ENCODE measurements around the gene DNAI1. TPM values are rescaled to one million over a fixed set of nuclear protein-coding genes. Genes with fewer than 3 reads are reported as not detected.

DNAI1 gene
- total RNA-seq, 1 experiment from 2014 or later: 1.1 TPM

GRCh38 chr9:34524349-34524748 is 65.7 kb downstream of the DNAI1 start:
- Histone ChIP-seq H3K4me2 (ENCODE audit: low read length) (no peak overlapping the region), H3K27ac (ENCODE audit: low read depth, low read length) (no peak overlapping the region), H3K79me2 (ENCODE audit: insufficient read depth, low read length) (no peaks in the 10 kb centered on the region), H3K9me2 (ENCODE audit: insufficient read depth) (no peaks in the 10 kb centered on the region), H4K20me1 (ENCODE audit: insufficient read depth) (no peaks in the 10 kb centered on the region), H3K27me3 (ENCODE audit: insufficient read depth, low read length) (peaks cover 10% of the 10 kb centered on the region; the same call in 1 of the 2 replicates), H3K4me1 (ENCODE audit: control insufficient read depth in 1 of 2, insufficient read depth in 2 of 2, low read length in 2 of 2) (peaks cover 8 to 17% of the 10 kb centered on the region in 2 experiments; a peak in 3 of 4 replicates), H3K36me3 (ENCODE audit: control insufficient read depth in 1 of 2, insufficient read depth in 2 of 2, low read length in 2 of 2) (no peaks in the 10 kb centered on the region), H3K4me3 (replicated peaks in 1 of 2; ENCODE audit: low read depth in 1 of 2, low read length in 2 of 2) (no peak overlapping the region), H3K9ac (ENCODE audit: low read length) (no peak overlapping the region), H2AFZ (ENCODE audit: low read depth, low read length, poor library complexity, severe bottlenecking) (no peak overlapping the region), H3K9me3 (ENCODE audit: control insufficient read depth in 1 of 2, insufficient read depth in 1 of 2, low read depth in 1 of 2, low read length in 2 of 2) (no peaks in the 10 kb centered on the region)
- intact Hi-C loops (cut with micrococcal nuclease): no loop called here
- no peak for TF ChIP-seq REST (IDR thresholded peaks at IDR 0.05; ENCODE audit: low read depth)
- TF ChIP-seq EZH2 (IDR thresholded peaks at IDR 0.05): no peak
- no peak for TF ChIP-seq ZNF274 (IDR thresholded peaks at IDR 0.05; ENCODE audit: low read depth, low read length)
- no peak for TF ChIP-seq YY1 (IDR thresholded peaks at IDR 0.05; ENCODE audit: extremely low read depth, insufficient replicate concordance, low read depth, low read length)
- TF ChIP-seq SRF (IDR thresholded peaks at IDR 0.05; ENCODE audit: low read depth): no peak
- TF ChIP-seq TCF7L2 (IDR thresholded peaks at IDR 0.05; ENCODE audit: borderline replicate concordance, extremely low read depth, insufficient read depth, insufficient read length): no peak
- DNase-seq (ENCODE audit: low read depth, low spot score): no peak
- CTCF ChIA-PET: interaction anchor here (2.2 kb wide), 1 partner anchor 67 kb away, joined by 5 read pairs; no protein-coding TSS in a partner anchor
- POLR2A ChIA-PET: no interaction called here
- no TSS peak for BruUV-seq (replicated peaks)
- RAD21 ChIA-PET (ENCODE audit: low non-redundant PET in 1 of 2, low total read pairs in 2 of 2, uncharacterized antibody in 2 of 2, unreplicated experiment in 2 of 2): no interaction called here
- ATAC-seq: no peak
